ENCODE results near the gene FAM20A.
"Not testable (repeated sequence)": the region's sequence is repeated elsewhere in the genome, so short reads cannot be mapped to it uniquely, and the experiment has no call there.

The FAM20A gene

DNA sequence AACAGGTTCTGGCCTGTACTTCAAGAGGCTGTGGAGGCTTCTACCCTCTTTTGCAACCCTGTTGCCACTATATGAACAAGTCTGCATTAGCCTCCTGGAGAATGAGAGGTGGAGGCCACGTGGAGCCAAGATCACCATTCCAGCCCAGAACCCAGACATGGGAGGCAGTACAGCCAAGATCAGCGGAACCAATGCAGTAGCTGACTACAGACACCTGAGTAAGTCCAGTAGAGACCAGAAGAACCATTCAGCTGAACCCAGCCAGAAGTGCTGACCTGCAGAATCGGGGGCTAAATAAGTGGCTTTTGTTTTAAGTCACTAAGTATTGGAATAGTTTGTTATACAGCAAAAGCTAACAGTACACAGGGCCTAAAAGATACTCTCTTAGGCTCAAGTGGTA, 12.1 kb downstream of the FAM20A start:
- no peak for DNase-seq (ENCODE audit: low read depth in 2 of 3, low spot score in 2 of 3)

DNA sequence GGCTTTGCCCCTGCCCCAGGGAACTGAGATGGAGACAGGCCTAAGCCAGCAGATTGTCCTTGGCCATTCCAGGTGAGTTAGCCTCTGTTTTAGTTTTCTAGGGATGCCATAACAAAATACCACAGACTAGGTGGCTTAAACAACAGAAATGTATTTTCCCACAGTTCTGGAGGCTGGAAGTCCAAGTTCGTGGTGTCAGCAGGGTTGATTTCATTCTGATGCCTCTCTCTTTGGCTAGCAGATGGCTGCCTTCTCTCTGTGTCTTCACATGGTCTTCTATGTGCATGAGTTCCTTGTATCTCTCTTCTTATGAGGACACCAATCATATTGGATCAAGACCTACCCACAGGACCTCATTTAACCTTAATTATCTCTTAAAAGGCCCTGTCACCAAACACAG, 12.8 kb downstream of the FAM20A start:
- no peak for DNase-seq (ENCODE audit: low read depth in 2 of 3, low spot score in 2 of 3)

DNA sequence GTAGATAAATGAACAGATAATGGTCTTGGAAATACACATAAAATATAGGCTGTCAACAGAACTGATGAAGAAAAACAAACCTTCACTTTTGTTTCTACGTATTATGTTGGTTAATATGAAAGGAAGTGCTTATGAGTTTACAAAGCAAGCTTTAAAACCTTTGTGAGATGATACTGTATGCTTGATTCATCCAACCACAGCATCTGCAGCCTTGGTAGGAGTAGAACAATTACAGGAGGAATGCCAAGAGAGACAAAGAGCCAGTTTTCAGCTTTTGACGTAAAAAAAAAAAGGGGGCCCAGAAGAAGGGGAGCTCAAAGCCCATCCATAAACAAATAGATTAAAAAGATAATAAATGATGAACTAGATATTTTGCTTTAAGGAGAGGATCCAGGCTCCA, 13.3 kb downstream of the FAM20A start:
- no peak for DNase-seq (ENCODE audit: low read depth in 2 of 3, low spot score in 2 of 3)

DNA sequence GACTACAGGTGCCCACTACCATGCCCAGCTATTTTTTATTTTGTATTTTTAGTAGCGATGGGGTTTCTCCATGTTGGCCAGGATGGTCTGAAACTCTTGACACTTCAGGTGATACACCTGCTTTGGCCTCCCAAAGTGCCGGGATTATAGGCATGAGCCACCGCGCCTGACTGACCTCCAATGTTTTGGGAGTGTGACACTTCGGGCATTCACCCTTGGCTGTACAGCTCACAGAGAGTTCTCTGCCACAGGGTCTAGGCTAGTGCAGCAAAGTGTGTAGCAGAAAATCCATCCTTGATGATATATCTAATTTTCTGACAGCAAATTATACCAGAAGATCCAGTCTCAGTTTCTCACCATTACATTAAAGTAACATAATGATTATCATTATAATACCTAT, 14.1 kb downstream of the FAM20A start:
- DNase-seq (ENCODE audit: low read depth in 2 of 3, low spot score in 2 of 3) = no peak

DNA sequence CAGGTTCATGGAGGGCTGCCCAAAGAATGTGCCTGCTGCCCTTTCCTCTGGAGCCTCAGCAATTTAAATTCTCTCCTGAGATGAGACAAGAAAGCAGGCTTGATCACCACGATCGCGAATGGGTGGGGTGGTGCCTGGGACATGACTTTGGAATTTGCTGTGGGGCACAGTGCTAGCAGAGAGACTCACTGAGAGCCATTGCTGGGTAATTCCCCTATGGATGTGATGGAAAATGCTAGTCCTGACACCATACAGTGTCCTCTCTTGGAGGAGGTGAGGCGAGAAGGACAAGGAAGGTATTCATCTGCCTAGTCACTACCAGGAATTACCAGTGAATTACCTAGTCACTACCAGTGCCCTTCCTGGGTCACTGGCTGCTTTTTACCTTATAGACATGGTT, 15.5 kb downstream of the FAM20A start:
- DNase-seq (ENCODE audit: low read depth in 2 of 3, low spot score in 2 of 3) = no peak

DNA sequence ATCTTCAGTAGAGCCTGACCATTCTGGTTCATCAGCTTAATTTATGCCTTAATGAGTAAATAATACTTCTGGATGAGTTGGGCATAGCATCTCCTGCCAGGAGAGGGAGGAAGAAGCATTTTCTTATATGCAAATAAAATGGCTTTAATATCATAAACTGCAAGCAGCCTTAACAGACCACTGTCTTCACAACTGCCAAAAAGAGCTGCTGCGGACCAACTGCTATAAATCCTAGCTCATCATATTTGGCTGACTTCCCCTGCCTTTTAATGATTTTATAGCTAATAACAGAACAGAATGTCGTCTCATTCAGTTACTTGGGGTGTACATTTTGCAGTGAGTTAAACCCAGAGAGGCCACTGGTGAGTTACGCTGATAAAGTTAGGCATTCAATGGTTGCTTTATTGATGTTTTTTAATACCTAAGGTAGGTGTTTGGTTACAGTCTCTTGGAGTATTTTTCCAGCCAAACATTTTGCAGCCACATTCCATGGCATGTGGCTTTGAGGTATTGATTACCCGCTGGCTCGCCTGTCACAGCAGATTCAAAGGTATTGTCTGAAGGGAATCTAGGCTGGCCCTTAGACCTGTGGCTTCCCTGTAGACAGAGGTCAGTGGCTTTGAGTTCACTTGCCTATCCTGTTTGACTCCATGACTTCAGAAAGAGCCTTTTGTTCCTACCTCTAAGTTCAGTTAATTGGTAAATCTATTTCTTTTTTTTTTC, 16.4 kb downstream of the FAM20A start:
- DNase-seq (ENCODE audit: low read depth in 2 of 3, low spot score in 2 of 3) = no peak

DNA sequence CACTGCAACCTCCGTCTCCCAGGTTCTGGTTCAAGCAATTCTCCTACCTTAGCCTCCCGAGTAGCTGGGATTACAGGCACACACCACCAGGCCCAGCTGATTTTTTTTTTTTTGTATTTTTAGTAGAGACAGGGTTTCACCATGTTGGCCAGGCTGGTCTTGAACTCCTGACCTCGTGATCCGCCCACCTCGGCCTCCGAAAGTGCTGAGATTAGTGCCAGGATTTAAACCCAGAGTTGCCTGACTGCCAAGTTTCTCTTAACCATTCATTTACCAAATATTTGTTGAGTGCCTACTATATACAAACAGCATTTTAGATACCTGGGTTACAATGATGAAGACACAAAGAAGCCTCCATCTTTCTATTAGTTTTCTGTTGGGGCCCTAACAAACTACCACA, 18.3 kb downstream of the FAM20A start:
- DNase-seq (ENCODE audit: low read depth in 2 of 3, low spot score in 2 of 3) = not testable (repeated sequence)

DNA sequence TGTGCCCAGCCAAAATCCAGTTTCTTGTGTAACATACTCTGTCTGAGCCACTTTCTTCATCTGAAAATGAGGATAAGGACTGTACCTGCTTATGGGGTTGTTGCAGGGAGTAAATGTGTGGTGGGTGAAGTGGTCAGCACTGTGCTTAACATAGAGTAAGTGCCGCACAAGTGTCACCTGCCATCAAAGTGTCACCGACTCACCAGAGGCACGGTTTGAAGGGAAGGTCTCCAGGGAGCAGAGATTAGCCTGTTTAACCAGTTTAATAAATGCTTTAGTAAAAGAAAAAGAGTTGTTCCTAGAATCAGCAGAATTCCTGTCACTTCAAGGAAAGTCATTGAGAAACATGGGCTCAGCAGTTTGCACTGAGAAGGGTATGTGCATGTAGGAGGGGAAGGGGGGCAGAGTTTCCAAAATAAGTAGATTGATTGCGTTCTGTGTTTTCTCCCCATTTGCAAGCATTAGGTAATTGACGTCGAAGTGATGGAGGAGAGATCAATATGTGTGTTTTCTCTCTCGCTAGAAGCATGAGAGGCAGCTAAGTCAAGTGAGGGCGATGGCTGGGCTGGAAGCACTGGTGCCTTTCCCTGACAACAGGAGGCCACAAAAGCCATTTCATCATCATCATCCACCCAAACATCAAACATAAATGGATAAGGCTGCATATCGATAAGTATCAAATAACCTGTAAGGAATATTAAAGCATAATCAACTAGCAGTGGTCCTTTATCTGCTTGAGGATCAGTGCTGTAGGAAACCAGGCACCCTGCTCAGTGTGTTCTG, 19.1 kb downstream of the FAM20A start:
- DNase-seq (ENCODE audit: low read depth in 2 of 3, low spot score in 2 of 3) = no peak

DNA sequence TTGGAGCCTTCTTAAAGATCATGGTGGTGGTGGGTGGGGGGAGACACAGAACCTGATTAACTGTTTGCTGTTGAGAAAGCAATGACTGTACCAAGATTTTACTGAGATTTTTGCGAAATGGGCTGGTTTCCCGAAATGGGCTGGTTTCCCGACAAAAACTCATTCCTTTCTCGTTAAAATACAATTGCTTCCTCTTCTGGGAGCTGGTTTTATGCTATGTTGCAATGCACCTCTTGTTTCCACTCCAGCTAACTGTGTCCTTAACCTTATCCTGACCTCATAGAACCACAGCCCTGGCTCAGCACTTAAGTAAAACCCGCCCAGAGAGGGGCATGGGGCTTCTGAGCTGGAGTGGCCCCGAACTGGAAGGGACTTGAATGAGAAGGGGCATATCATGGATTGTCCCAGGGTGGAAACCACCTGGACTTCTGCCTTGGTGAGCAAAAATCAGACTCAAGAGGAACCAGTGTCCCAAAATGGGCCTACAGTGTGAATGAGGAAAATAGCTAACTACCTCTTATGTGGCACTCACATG, 20.9 kb downstream of the FAM20A start:
- no peak for DNase-seq (ENCODE audit: low read depth in 2 of 3, low spot score in 2 of 3)

DNA sequence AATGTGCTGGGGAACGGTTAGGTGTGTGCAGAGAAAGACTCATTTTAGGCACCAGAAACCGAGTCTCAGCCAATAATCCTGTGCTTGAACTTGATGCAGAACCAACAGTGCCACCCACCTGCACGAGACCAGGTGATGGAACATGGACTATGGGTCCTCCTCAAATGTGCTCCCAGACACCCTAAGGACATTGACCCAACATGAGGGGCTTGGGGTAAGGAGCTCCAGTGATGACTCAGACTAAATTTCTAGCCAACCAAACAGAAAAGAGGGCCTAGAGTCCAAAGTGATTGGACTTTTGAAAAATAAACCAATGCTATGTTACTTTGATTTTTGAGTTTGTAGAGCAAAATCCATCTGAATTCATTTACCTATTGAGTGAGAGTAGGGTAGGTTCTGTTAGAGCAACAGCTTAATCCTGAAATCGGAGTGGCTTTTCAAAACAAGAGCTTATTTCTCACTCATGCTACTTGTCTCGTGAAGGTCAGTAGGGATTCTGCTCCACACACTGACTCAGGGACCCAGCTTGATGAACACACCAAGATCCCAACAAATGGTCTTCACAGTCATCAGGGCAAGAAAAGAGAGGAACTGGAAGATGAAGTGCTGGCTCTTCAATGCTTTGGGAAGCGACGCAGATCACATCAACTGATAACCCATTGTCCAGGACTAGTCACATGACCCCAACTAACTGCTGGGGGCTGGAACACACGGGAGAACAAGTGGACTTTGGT, 21.8 kb downstream of the FAM20A start:
- DNase-seq (ENCODE audit: low read depth in 2 of 3, low spot score in 2 of 3) = no peak

DNA sequence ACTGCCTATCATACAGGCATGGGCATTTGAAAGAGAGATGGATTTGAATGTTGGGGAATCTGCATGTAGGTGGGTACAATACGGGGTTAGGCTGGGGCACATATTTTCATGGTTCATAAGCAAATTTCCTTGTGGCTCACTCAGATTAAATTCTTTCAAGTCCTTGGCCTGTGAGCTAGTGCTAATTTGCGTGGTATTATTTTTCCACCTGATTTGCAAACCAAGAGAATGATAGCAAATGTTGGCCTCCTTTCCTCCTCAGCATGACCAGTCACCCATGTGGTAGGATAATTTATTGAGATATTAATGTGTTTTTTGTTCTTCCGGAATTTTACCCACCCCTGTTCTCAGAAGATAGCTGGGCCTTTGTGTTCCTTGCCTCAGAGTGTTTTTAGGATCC, 22.9 kb downstream of the FAM20A start:
- no peak for DNase-seq (ENCODE audit: low read depth in 2 of 3, low spot score in 2 of 3)

DNA sequence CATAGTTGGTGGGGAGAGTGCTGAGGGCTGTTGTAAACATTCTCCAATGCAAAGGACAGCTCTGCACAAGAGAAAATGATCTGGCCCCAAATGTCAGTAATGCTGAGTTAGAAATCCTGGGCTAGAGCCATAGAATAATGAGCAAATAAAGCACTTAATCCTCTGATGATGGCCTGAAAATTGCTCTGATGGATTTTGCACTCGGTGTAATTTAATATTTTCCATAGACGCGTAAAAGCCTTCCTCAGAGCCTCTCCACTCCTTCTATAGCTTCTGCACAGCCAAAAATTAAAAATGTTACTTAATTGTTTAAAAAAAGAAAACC, 23.7 kb downstream of the FAM20A start:
- DNase-seq (ENCODE audit: low read depth in 2 of 3, low spot score in 2 of 3) = no peak

DNA sequence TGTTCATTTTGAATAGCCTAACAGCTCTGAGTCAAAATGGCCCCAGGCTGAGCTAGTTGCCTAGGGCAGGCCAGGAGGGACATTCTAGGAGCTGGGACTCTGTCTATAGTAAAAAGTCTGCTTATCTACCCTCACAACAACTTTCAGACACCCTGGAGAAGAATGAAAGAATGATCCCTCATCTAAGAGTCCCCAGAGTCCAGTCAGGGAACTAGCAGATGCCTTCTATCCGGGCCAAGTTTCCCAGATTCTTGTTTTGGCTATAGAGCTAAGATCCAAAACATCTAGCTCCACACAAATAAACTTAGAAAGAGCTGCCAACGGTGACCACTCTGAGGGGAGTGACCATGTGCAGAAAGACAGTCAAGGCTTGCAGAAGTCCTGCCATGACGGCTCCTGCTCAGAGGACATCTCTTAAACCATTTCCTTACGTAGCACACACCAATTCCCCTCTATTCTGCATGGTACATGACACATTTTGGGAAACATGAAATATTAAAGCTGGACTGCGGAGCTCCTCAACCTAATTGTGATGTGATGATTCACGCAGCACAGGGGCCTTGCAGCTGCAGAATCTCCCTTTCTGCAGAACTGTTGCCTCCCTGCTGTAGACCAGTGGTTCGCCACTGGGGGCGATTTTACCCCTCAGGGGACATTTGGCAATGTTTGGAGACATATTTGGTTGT, 24.2 kb downstream of the FAM20A start:
- DNase-seq (ENCODE audit: low read depth in 2 of 3, low spot score in 2 of 3) = no peak

DNA sequence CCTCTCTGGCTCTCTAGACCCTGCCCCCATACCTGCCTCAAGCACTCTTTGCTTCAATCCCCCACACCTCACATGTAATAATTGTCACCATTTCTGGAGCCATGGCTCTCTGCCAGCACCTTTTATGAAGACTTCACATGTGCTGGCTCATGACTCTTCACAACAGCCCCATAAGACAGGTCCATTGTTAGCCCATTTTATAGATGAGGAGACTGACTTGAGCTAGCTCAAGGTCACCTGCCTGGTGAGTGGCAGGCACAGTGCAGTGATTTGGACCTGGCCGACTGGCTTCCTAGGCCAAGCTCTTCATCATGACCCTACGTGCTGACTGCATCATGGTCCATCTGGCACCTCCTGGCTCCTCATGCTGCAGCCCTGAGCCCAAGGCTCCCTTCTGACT, 25.0 kb downstream of the FAM20A start:
- DNase-seq (ENCODE audit: low read depth in 2 of 3, low spot score in 2 of 3) = no peak

DNA sequence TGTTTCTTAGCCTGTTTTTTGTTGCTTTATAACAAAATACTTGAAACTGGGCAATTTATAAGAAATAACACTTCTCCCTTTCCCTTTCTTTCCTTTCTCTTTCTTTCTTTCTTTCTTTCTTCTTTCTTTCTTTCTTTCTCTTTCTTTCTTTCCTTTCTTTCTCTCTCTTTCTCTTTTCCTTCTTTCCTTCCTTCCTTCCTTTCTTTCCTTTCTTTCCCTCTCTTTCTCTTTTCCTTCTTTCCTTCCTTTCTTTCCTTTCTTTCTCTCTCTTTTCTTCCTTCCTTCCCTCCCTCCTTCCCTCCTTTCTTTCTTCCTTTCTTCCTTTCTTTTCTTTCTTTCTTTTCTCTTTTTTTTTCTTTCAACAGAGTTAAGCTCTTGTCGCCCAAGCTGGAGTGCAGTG, 27.8 kb downstream of the FAM20A start:
- no peak for DNase-seq (ENCODE audit: low read depth in 2 of 3, low spot score in 2 of 3)

DNA sequence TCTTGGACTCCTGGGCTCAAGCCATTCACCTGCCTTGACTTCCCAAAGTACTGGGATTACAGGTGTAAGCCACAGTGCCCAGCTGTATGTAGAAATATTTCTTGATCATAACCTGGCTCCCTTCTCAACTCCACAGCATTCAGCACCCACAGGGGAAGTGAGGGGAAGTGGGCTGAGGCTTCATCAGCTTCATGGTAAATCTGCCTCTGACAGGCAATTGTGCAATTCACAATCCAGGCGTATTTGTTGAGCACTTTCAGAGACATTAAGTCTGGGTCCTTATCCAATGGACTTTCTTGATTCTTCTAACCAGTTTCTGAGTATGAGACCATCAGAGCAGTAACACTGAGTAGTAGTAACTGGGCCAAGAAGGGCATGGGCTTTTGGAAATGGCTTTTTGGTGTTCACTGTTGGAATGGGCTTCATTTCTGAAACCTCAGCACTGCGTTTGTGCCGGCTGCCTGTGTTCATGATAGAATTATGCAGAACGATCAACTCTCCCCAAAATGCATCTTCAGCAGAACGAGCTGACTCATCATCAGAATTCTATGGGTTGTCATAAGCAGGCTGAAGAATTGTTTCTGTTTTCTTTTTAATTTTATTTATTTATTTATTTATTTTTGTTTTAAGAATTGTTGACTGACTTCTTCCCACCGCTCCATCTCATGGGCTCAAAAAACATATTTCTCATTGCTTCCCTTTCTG, 28.9 kb downstream of the FAM20A start:
- no peak for DNase-seq (ENCODE audit: low read depth in 2 of 3, low spot score in 2 of 3)

DNA sequence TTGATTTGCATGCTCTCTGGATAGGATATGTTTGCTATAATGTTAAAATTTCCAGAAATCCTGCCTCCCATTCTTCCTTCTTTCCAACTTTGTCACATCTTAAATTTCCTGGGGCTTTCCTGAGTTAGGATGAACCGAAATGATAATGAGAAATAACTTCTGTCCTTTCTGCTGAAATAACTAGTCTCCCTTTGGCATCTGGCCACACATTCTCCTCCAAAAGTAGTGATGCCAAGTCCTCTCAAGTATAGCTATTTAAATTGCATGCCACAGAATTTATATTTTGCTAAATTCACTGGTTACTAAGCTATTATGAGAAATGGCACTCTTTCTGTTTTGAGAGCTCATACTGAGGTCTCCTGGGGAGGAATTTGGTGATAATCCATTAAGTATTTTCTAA, 30.6 kb downstream of the FAM20A start:
- DNase-seq (ENCODE audit: low read depth in 2 of 3, low spot score in 2 of 3) = no peak

DNA sequence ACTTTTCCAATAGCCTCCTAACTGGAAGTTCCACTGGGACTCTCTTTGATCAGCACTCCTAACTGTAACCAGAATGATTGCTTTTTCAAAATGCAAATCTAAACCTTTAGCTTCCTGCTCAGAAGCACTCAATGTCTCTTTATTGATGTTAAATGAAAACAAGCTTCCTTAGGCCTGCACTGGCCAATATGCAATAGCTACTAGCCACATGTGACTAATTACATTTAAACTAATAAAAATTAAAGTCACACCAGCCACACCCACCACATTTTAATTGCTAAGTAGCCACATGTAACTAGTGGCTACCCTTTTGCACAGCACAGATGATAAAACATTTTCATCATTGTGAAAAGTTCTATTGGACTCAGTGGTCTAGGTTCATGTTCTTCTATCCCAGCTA, 31.8 kb downstream of the FAM20A start:
- no peak for DNase-seq (ENCODE audit: low read depth in 2 of 3, low spot score in 2 of 3)

DNA sequence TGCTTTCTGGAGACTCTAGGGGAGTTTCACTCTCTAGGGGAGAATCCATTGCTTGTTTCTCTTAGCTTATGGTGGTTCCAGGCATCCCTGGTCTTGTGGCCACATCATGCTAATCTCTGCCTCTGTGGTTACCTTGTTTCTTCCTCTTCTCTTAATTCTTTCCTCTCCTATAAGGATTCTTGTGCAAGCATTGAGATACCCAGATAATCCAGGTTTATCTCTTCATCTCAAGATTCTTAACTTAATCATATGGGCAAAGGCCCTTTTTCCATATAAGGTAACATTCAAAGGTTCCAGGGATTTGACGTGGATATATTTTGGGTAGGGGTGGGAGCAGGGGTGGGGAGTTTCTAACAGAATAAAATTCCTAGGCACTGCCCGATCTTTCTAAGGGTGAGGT, 32.6 kb downstream of the FAM20A start:
- no peak for DNase-seq (ENCODE audit: low read depth in 2 of 3, low spot score in 2 of 3)

DNA sequence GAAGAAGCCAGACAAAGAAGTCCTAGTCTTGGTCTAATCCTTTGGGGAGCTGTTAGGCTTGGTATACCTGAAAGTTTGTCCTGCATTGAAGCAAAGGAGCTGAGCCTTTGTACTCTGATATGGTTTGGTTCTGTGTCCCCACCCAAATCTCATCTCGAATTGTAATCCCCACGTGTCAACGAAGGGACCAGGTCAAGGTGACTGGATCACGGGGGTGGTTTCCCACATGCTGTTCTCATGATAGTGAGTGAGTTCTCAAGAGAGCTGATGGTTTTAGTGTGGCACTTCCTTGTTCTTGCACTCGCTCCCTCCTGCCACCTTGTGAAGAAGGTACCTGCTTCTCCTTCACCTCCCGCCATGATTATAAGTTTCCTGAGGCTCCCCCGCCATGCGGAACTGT, 33.6 kb downstream of the FAM20A start:
- DNase-seq (ENCODE audit: low read depth in 2 of 3, low spot score in 2 of 3) = no peak

DNA sequence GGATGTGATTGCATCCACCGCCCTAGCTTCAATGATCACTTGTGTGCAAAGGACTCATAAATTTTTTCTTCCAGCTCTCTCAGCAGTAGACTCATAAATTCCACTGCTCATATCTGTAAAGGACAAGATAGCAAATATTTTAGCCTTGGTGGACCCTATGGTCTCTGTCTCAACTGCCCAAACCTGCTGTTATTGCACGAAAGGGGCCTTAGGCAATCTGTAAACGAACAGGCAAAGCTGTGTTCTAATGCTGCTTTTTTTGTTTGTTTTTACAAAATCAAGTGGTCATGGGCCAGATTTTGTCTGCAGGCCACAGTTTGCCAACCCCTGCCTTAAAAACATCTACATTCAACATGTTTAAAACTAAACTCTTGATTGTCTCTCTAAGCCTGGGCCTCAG, 34.1 kb downstream of the FAM20A start:
- no peak for DNase-seq (ENCODE audit: low read depth in 2 of 3, low spot score in 2 of 3)

Measured in activated CD8-positive, alpha-beta memory T cell treated with anti-CD3 and anti-CD28 coated beads for 48 hours (primary cell).